Peyer's patch (tissue), 4 donors: ENCODE measurements around the gene RRAGB. TPM values are rescaled to one million over a fixed set of nuclear protein-coding genes. Genes with fewer than 3 reads are reported as not detected.
A peak's percentile ranks its signal among the peaks of the same experiment; 100 is the strongest.
"Not testable (repeated sequence)": the region's sequence is repeated elsewhere in the genome, so short reads cannot be mapped to it uniquely, and the experiment has no call there.

Experiments used
- DNase-seq, 3 donors: peaks; one replicate each; pipeline ENCODE4 v3.0.0-alpha.2; 2017 to 2019
- H3K27ac ChIP-seq, 4 donors: fragments of 200-600 bp; sonication (generic); one replicate each; pipeline ENCODE4 v1.5.1; 2016 to 2019
- H3K27me3 ChIP-seq, 2 donors: fragments of 200-600 bp; sonication (generic); one replicate each; pipeline ENCODE4 v1.5.1; 2019
- H3K36me3 ChIP-seq, 3 donors: fragments of 200-600 bp; sonication (generic); one replicate each; pipeline ENCODE4 v1.5.1; 2016 to 2019
- H3K4me1 ChIP-seq, 4 donors: fragments of 200-600 bp; sonication (generic); one replicate each; pipeline ENCODE4 v1.5.1; 2016 to 2019
- H3K4me3 ChIP-seq, 4 donors: fragments of 200-600 bp; sonication (generic); 1 replicate in 3 of 4; 2 replicates in 1 of 4; pipeline ENCODE4 v1.5.1; 2016 to 2019; ENCODE audit warnings: mild to moderate bottlenecking in 1 of 4
- H3K9me3 ChIP-seq, 4 donors: fragments of 200-600 bp; sonication (generic); one replicate each; pipeline ENCODE4 v1.5.1; 2016 to 2019; ENCODE audit warnings: mild to moderate bottlenecking in 1 of 4
- POLR2A ChIP-seq, 2 donors: fragments of 450-650 bp; IDR thresholded peaks; one replicate each; pipeline ENCODE4 v1.5.1; 2017; ENCODE audit warnings: antibody characterized with exemption in 2 of 2, mild to moderate bottlenecking in 2 of 2, moderate library complexity in 2 of 2
- total RNA-seq, 4 donors: library from RNA; depleted of rRNA; stranded (reverse); fragments of >200 nt; gene quantifications; one replicate each; pipeline ENCODE4 v1.1.0, GENCODE V29; 2016
- TF ChIP-seq, protein P1 (sequence below), 6 experiments: fragments of 450-650 bp in 4 of 6; fragments of 200-600 bp in 2 of 6; sonication (generic) in 1 of 6; IDR thresholded peaks; one replicate each; pipeline ENCODE4 v1.5.1; 2017 to 2019; ENCODE audit warnings: antibody characterized with exemption in 6 of 6, mild to moderate bottlenecking in 3 of 6, moderate library complexity in 1 of 6

RRAGB gene, protein sequence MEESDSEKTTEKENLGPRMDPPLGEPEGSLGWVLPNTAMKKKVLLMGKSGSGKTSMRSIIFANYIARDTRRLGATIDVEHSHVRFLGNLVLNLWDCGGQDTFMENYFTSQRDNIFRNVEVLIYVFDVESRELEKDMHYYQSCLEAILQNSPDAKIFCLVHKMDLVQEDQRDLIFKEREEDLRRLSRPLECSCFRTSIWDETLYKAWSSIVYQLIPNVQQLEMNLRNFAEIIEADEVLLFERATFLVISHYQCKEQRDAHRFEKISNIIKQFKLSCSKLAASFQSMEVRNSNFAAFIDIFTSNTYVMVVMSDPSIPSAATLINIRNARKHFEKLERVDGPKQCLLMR
- 100 to 1,000 TPM in 1 of 4 donors, 10 to 100 TPM in 3; 12.4 to 129 (median 42.8) TPM for total RNA-seq

DNA sequence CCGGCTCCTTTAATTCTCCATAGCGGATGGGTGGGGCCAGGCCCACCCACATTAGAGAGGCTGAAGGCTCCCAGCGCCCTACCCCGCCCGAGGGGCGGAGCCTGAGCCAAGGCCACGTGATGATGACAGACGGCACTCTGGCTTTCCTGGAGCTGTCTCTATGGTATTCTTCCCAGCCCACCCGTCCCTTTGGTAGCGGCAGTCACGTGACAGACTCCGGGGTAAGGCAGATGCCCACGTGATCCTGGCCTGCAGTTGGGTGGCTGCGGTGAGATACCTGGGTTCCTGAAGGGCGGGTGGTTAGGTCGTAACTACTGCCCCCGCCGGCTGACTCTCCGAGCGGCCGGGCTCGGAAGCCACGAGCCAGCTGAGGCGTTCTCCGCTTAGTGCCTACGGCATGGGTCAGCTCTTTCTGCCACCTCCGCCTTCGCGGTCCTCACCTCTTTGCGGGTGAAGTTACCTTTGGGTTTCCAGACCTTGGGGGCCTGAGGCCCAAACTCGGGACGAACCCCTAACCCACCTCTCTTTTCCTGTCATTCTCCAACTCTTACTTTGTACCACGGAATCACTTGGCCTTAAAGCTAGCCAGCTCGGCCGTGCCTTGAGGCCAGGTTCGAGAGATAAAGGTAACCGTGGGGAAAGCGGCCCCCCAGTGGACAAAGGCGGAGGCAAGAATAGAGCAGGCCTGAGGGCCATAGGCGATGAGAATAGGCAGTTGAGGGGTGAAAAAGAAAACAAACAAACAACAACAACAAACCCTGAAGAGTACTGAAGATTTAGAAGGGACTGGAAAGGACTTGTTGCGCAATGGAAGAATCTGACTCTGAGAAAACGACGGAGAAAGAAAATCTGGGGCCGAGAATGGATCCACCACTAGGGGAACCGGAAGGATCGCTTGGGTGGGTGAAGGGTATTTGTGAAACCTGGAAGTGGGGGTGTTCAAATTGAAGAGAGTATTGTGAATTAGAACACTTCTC is at the start of gene RRAGB:
TSS of gene RRAGB (plus strand) at position 229 of the 977 bp plus-strand sequence. CDS start at position 808, 579 bp downstream.
- Histone ChIP-seq H3K4me1 (no peaks in the 10 kb centered on the region), H3K27ac (peak within 1 kb of the TSS; percentile 82 to 94 (median 90)), H3K36me3 (peaks cover 0 to 7% (median 0%) of the 10 kb centered on the region in 3 donors), H3K27me3 (no peaks in the 10 kb centered on the region), H3K9me3 (no peaks in the 10 kb centered on the region), H3K4me3 (peak within 1 kb of the TSS; percentile 49 to 70 (median 58))
- TF ChIP-seq POLR2A (IDR thresholded peaks at IDR 0.05), result peak; percentile 47 to 52
- TF ChIP-seq, protein P1, sequence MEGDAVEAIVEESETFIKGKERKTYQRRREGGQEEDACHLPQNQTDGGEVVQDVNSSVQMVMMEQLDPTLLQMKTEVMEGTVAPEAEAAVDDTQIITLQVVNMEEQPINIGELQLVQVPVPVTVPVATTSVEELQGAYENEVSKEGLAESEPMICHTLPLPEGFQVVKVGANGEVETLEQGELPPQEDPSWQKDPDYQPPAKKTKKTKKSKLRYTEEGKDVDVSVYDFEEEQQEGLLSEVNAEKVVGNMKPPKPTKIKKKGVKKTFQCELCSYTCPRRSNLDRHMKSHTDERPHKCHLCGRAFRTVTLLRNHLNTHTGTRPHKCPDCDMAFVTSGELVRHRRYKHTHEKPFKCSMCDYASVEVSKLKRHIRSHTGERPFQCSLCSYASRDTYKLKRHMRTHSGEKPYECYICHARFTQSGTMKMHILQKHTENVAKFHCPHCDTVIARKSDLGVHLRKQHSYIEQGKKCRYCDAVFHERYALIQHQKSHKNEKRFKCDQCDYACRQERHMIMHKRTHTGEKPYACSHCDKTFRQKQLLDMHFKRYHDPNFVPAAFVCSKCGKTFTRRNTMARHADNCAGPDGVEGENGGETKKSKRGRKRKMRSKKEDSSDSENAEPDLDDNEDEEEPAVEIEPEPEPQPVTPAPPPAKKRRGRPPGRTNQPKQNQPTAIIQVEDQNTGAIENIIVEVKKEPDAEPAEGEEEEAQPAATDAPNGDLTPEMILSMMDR (IDR thresholded peaks at IDR 0.05), result peak; percentile 26 to 58 (median 54)
- peak; percentile 93 to 97 (median 95) for DNase-seq

DNA sequence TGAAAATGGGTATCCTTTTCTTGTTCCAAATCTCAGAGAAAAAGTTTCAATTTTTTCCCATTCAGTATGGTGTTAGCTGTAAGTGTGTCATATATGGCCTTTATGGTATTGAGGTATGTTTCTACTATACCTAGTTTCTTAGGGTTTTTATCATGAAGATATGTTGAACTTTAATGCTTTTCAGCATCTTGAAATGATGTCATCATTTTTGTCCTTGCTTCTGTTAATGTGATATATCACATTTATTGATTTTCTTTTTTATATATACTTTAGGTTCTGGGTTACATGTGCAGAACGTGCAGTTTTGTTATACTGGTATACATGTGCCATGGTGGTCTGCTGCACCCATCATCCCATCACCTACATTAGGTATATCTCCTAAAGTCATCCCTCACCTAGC is 49.5 kb upstream of the RRAGB start:
- H3K9me3 ChIP-seq, result no peaks in the 10 kb centered on the region
- no peaks in the 10 kb centered on the region for H3K4me1 ChIP-seq
- no peaks in the 10 kb centered on the region for H3K27me3 ChIP-seq
- no peak overlapping the region for H3K27ac ChIP-seq
- TF ChIP-seq POLR2A (IDR thresholded peaks at IDR 0.05), result no peak
- TF ChIP-seq, protein P1 (IDR thresholded peaks at IDR 0.05), result no peak
- H3K4me3 ChIP-seq, result no peak overlapping the region
- no peak for DNase-seq
- no peaks in the 10 kb centered on the region for H3K36me3 ChIP-seq

DNA sequence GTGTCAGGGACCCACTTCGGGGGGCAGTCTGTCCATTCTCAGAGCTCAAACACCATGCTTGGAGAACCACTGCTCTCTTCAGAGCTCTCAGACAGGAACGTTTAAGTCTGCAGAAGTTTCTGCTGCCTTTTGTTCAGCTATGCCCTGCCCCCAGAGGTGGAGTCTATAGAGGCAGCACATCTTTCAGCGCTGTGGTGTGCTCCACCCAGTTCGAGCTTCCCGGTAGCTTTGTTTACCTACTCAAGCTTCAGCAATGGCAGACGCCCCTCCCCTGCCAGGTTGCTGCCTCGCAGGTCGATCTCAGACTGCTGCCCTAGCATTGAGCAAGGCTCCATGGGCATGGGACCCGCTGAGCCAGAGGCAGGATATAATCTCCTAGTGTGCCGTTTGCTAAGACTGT is 29.0 kb upstream of the RRAGB start:
- not testable (repeated sequence) for DNase-seq, H3K4me1 ChIP-seq, H3K27ac ChIP-seq, H3K36me3 ChIP-seq, H3K27me3 ChIP-seq, H3K4me3 ChIP-seq, H3K9me3 ChIP-seq

DNA sequence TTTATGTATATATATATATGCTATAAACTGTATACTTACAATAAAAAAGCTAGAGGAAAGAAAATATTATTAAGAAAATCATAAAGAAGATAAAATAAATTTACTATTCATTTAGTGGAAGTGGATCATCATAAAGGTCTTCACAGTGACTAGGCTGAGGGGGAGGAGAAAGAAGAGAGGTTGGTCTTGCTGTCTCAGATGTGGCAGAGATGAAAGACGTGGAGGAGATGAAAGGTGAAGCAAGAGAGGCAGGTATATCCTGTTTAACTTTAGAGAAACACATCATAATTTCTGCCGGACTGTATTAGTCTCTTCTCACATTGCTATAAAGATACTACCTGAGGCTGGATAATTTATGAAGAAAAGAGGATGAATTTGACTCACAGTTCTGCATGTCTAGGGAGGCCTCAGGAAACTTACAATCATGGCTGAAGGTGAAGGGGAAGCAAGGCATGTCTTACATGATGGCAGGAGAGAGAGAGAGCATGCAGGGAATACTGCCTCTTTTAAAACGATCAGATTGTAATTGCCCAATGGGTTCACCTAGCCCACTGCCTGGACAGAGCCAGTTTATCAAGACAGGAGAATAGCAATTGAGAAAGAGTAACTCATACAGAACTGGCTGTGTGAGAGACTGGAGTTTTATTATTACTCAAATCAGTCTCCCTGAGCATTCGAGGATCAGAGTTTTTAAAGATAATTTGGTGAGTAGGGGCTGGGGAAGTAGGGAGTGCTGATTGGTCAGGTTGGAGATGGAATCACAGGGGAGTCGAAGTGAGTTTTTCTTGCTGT is 22.1 kb upstream of the RRAGB start:
- no peaks in the 10 kb centered on the region for H3K27me3 ChIP-seq
- H3K9me3 ChIP-seq, result no peaks in the 10 kb centered on the region
- no peaks in the 10 kb centered on the region for H3K4me1 ChIP-seq
- no peak overlapping the region for H3K27ac ChIP-seq
- TF ChIP-seq, protein P1 (IDR thresholded peaks at IDR 0.05), result no peak
- TF ChIP-seq POLR2A (IDR thresholded peaks at IDR 0.05), result no peak
- H3K4me3 ChIP-seq, result no peak overlapping the region
- DNase-seq, result no peak
- no peaks in the 10 kb centered on the region for H3K36me3 ChIP-seq

DNA sequence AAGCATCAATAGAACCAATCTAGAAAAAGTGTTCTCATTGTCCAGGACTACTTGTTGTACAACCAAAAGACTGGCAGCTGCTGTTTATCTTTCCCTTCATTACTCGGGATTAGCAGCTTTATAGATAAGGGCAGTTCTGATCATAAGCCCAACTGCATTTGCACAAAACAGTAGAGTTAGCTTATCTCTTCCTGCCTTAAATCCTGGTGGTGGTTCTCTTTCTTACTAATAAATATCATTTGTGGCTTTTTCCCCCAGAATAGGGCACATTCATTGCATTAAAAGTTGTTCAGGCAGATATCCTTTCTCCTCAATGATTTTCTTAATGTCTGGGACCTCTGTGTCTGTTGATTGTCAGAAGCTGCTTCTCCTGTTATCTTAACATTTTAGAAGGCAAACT is 20.2 kb upstream of the RRAGB start:
- Histone ChIP-seq H3K4me1 (no peaks in the 10 kb centered on the region), H3K9me3 (peaks cover 0 to 3% (median 0%) of the 10 kb centered on the region in 4 donors), H3K36me3 (no peaks in the 10 kb centered on the region), H3K27me3 (no peaks in the 10 kb centered on the region), H3K27ac (no peak overlapping the region), H3K4me3 (no peak overlapping the region)
- TF ChIP-seq, protein P1 (IDR thresholded peaks at IDR 0.05), result no peak
- TF ChIP-seq POLR2A (IDR thresholded peaks at IDR 0.05), result no peak
- no peak for DNase-seq
